ENCODE data around the gene SLC39A11.

DNA sequence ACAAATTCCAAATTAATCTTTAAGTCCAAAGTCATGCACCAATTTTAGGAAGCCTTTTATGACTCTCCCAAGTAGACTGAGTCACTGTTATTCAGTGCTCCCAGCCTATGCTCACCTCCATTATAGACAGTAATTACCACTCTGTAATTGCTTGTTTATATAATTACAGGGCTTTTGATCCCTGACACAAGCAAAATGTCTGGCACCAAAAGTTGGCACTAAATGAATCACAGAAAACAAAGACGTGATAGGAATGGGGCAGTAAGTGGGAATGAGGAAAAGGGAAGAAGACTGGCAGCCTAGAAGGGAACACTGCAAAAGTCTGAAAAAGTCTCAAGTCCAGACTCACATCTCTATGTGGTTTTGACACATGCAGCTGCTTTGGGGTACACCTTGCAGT lies 94.1 kb downstream of the SLC39A11 start:
- no peak for TF ChIP-seq POLR2AphosphoS5 (IDR thresholded peaks at IDR 0.05)
- TF ChIP-seq, protein P1, sequence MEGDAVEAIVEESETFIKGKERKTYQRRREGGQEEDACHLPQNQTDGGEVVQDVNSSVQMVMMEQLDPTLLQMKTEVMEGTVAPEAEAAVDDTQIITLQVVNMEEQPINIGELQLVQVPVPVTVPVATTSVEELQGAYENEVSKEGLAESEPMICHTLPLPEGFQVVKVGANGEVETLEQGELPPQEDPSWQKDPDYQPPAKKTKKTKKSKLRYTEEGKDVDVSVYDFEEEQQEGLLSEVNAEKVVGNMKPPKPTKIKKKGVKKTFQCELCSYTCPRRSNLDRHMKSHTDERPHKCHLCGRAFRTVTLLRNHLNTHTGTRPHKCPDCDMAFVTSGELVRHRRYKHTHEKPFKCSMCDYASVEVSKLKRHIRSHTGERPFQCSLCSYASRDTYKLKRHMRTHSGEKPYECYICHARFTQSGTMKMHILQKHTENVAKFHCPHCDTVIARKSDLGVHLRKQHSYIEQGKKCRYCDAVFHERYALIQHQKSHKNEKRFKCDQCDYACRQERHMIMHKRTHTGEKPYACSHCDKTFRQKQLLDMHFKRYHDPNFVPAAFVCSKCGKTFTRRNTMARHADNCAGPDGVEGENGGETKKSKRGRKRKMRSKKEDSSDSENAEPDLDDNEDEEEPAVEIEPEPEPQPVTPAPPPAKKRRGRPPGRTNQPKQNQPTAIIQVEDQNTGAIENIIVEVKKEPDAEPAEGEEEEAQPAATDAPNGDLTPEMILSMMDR (IDR thresholded peaks at IDR 0.05): no peak
- no peak for TF ChIP-seq EP300 (IDR thresholded peaks at IDR 0.05)
